NK-92 (cell line): ENCODE data around the gene ADAMTS16.

Source experiments
- DNase-seq: peaks from one replicate; lab custom pipeline; 2025; ENCODE audit not compliant: unreplicated experiment; lab: John Stamatoyannopoulos, UW

The ADAMTS16 gene

DNA sequence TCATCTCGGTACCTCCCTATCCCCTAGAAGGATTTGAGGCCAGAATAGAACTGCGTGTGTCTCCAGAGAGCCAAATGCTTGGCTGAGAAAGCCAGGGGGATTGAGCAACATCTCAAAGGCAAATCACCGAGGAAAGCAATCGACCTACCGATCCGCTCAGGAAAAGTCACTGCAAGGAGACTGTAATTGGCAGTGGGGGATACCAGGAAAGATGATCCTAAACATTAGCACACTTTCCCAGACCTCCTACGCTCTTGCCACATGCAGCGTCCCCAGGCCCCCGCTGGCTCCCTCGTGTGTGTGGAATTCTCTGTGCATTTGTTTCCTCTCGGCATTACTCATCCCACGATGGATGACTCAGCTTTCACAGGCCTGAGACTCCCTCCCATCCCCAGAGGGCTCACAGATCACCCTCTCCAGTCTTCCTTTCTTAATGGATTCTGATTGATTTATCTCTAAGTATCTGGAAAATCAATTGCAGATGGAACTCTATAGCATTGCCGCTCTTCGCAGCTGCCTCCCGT, 200.1 kb downstream of the ADAMTS16 start:
- no peak for DNase-seq

DNA sequence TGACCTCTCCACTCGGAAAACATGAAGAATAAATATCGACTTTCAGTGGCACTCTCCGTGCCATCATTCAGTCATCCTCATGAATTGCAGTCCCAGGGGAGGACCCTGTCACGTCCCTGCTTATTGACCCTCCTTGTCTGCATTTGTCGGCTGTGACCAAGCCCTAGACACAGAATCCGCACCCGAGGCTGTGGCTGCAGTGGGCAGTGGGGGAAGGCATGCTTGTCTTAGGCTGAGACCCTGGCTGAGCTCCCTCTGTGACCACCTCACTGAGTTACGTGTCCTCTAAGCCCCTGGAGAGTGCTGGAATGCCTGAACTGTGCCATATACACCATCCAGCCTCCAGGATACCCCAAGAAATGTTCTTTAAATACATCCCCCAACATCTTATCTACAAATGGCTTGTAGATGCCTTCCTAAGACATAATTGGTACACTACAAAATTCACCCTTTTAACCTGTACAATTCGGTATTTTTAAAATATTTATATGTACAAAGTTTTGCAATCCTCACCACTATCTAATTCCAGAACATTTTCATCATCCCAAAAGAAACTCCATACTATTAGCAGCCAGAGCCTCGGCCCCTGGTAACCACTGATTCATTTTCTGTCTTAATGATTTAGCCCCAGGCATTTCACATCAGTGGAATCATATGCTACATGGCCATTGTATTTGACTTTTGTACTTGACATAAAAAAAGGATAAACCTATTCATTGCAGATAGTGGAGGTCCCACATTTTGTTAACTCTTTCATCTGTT, 201.6 kb downstream of the ADAMTS16 start:
- DNase-seq: no peak

DNA sequence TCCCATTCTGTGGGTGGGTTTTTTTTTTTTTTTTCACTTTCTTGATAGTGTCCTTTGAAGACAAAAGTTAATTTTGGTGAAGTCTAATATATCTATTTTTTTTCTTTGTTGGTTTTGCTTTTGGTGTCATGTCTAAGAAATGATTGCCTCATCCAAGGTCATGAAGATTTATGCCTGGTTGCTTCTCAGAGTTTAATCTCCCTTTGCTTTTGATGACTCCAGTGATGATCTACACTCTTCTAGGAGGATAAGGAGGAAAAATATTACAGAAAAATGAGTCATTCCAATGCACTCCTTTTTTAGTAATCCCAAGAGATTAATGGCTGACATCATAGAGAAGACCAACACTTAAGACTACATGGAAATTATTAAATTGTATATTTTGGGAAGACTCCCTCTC, 202.7 kb downstream of the ADAMTS16 start:
- no peak for DNase-seq

GRCh38 chr5:5343568-5343967, 203.4 kb downstream of the ADAMTS16 start:
- DNase-seq: no peak

DNA sequence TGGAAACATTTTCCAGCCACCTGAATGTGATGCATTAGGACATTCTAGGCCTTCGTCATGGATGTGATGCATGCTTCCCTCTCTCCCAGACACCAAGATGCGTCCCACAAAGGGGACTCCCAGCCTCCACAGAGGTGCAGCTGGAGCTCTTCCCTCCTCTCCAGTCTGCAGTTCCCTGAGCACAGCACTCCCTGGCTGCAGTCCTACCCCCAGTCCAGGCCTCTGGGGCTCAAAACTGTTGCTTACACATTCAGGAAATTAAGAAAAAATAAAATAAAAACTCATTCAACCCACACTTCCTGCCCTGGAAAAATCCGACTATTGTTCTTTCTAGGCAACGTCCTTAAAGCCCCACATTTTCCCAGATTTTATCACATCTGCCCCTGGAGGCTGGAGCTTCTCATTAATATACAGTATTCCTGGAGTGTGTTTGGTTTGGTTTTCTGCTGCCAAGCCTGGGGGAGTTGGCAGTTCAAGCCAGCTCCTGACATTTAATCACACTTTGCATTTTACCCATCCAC, 204.0 kb downstream of the ADAMTS16 start:
- DNase-seq: no peak

GRCh38 chr5:5344606-5345005, 204.5 kb downstream of the ADAMTS16 start:
- no peak for DNase-seq

- DNase-seq: no peak
Measured at GRCh38 chr5:5347442-5347841, 207.3 kb downstream of the ADAMTS16 start.

DNA sequence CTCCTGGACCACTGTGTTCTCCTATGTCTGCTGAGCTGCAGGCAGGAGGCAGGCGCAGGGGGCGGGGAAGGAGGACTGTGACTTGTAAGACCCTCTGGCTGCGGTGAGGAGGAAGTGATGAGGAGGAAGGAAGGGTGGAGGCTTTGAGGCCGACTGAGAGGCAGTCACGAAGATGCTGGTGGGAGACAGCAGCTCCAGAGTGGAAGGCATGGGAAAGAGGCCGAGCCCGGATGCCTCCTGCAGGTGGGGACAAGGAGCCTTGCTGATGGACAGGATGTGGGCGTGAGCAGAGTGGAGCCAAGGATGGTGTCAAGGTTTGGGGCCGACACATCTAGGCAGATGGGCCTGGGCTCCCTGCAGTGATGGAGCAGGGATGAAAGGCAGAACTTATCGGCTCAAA, 208.0 kb downstream of the ADAMTS16 start:
- no peak for DNase-seq

GRCh38 chr5:5348576-5348975, 208.4 kb downstream of the ADAMTS16 start:
- DNase-seq: no peak

DNA sequence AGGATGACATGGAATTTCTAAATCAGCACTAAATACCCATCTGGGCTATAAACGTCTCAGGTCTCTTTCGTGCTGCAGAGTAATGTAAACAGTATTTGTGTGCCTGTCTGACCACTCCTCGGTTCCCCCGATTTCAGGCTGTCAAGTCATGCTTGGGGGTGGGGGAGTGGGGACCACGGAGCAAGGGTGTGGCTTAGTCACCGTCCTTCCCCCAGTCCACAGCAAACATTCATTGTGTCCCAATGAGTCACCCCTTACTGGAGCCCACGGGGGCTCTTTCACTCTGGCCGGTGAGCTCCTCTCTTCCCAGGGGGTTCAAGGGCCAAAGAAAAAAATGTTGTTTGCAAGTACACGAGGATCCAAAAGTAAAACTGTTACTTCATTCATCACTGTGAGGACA, 210.0 kb downstream of the ADAMTS16 start:
- no peak for DNase-seq

- no peak for DNase-seq
Measured at GRCh38 chr5:5351288-5351979, 211.3 kb downstream of the ADAMTS16 start.

DNA sequence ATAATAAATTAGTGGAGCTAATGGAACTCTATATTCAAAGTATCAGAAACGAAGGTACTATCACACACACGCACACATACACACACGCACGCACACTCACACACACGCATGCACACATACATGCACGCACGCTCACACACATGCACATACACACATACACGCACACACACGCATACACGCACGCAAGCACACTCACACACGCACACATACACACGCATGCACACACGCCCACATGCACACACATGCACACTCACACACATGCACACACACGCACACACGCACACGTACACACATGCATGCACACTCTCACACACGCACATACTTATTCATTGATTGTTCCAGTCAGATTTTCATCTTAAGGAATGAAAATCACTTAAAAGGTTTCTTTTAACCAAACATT, 212.5 kb downstream of the ADAMTS16 start:
- no peak for DNase-seq

DNA sequence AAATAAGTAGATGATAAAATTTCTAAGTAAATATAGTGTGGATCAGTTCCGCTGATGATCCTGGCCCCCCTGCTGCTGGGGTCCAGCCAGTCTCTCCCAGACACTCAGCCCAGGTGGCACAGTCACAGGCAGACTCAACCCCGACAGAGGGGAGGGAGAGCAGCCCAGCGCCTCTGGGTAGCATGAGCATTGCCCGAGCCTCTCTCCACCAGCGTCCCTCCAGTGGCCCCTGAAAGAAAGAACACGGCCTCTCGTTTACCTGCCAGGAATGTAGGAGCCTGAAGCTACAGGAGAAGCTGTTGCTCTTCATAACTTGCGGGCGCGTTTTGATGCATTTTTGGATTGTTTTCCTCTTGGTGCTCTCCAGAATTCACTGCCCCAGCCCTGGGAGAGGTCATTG, 213.6 kb downstream of the ADAMTS16 start:
- DNase-seq: no peak

- no peak for DNase-seq
Measured at GRCh38 chr5:5356765-5357164, 216.6 kb downstream of the ADAMTS16 start.

GRCh38 chr5:5359618-5360017, 219.5 kb downstream of the ADAMTS16 start:
- DNase-seq: no peak

DNA sequence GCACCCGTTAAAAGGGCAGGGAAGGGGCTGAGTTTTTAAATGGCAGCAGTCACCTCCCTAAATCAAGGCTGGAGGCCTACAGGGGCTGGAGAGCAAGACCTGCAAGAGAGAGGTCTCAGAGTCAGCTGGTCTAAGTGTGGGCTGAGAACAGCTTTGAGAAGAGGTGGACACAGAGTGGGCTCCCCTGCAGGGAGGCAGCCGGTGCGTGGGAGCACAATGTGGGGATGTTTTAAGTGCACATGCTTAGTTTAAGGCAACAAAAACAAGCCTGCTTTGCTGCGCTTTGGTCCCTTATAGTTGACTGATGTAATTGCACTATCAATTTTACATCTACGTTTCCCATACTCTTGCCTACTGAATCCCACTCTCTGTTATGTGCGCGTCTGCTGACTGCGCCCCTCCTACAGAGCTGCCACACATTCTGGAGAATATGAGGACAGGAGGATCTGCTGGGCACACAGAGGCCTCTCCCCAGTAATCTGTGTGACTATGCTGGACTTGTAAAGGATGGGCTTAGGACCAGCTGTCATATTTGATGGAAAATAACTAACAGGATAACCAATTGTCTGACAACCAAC, 220.3 kb downstream of the ADAMTS16 start:
- DNase-seq: no peak

DNA sequence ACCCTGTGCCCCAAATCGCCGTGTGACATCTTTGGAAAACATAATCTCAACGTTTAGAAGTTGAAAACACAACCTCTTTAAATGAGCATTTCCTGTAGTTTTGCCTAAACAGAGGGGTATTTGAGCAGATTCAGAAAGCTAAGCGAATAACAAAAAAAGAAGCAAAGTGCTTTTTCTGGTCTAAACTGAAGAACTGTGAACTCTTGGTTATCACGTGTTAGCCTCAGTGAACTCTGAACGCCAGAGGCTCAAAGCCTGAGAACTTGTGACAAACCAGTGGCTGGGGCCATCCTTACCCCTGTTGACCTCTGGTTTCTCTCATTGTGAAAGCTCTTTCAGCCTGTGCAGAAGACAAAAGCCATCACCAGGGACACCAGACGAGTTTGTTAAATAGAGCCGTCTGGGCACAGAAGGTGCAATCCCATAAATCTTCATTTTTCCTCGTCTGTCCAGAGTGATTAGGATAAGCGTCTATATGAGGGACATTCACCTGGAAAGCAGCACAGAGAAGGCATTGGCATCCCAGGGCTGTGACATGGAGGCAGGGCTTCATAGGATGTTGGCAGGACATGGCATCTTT, 220.9 kb downstream of the ADAMTS16 start:
- no peak for DNase-seq

DNA sequence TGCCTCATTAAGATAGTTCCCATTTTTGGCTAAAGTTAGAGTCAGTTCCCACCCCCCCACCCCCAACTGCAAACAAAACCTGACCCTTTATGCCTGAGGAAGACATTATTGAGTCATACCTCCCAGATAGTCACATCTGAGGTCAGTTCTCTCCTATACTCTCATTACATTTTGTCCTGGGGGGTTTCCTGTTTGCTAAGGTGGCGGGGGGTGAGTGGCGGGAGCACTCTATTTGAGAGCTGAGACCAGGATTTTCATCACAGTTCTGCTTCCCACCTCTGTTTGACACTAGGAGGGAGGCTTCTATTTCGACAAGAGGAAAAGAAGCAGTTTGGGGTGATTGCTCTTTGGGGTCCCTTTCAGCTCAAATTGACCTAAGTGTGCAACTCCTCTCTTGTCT, 222.9 kb downstream of the ADAMTS16 start:
- no peak for DNase-seq

GRCh38 chr5:5364932-5365331, 224.8 kb downstream of the ADAMTS16 start:
- no peak for DNase-seq

DNA sequence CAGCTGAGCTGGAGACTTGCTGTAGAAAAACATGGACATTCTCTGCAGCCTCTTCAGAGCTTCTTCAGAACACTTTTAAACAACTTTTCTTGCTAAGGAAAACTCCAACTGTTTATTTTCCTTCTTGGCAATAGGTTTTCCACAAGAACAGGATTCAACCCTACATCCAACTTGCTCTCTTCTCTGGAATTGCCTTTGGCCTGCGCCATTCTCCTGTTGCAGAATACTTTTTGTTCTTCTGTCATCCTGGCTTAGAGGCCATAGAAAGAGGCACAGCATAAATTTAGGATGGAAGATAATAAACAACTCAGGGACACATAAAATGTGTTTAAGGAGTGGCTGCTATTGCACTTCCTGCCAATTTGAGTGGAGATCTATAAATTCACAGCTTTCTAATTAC, 227.6 kb downstream of the ADAMTS16 start:
- no peak for DNase-seq

DNA sequence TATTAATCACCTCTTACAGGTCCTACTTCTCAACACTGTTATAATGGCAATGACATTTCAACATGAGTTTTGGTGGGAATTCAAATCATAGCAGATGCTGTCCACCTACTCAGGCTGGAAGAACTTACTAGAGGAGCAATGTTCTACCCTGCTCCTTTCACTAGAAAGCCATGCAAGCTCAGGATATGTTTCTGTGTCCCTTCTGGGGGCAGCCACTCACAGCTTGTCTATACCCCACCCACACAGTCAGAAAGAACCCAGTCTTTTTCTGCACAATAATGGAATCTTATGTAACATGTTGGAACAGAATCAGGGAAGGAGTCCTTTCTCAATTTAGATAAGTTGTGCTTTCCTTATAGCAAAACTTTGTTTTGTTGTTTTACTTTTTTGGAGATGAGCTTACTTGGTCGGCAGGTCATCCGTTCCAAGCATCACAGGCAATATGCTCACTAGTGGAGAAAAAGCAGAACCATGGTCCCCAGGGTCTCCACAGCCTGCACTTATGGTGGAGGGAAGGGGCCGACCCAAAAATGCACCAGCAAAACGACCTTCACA, 229.0 kb downstream of the ADAMTS16 start:
- DNase-seq: no peak
